IMR-90 (cell line): ENCODE measurements around the gene FGF4. TPM values are rescaled to one million over a fixed set of nuclear protein-coding genes. Genes with fewer than 3 reads are reported as not detected.

ENCODE experiments used
- ATAC-seq: fragments of 200-7000 bp; cut with Tn5 transposase; 2 replicates; pipeline ENCODE4 v1.9.1; 2020; ENCODE audit warnings: low read depth, mild to moderate bottlenecking, moderate library complexity
- BruUV-seq: library from RNA; stranded (reverse); fragments of 400-500 nt; replicated peaks from 2 replicates; lab custom pipeline; 2021; lab: Mats Ljungman, UMichigan
- CTCF ChIA-PET: fragments of 300-600 bp; formaldehyde crosslinking; extraction: SDS; loops from one replicate; lab custom pipeline; 2021; ENCODE audit warnings: antibody characterized with exemption; lab: Yijun Ruan, JAX
- POLR2A ChIA-PET: fragments of 300-600 bp; sonication (Branson Sonifier 250); formaldehyde crosslinking; loops from one replicate; lab custom pipeline; 2022; ENCODE audit warnings: antibody characterized with exemption; ENCODE audit not compliant: unreplicated experiment; lab: Charles Lee
- DNase-seq: peaks from one replicate; pipeline ENCODE4 v3.0.0; 2013
- H2AFZ ChIP-seq: replicated peaks from 2 replicates; pipeline ENCODE3; 2013; ENCODE audit warnings: low read length, mild to moderate bottlenecking; ENCODE audit not compliant: poor library complexity
- H2AK5ac ChIP-seq: 2 replicates; pipeline ENCODE4 v1.6.1; 2013; ENCODE audit warnings: low read depth, low read length, inconsistent platforms
- H2AK9ac ChIP-seq: replicated peaks from 2 replicates; pipeline ENCODE3; 2013; ENCODE audit warnings: mild to moderate bottlenecking, low read depth, low read length, moderate library complexity; ENCODE audit not compliant: poor library complexity
- H2BK120ac ChIP-seq: 2 replicates; pipeline ENCODE4 v1.6.1; 2013; ENCODE audit warnings: low read depth, low read length, inconsistent platforms
- H2BK15ac ChIP-seq: 3 replicates; pipeline ENCODE4 v1.6.1; 2013; ENCODE audit warnings: low read depth, low read length, inconsistent platforms
- H2BK20ac ChIP-seq: 2 replicates; pipeline ENCODE4 v1.6.1; 2013; ENCODE audit warnings: low read depth, mild to moderate bottlenecking, inconsistent platforms, low read length, moderate library complexity
- H2BK5ac ChIP-seq: 2 replicates; pipeline ENCODE4 v1.6.1; 2013; ENCODE audit warnings: mild to moderate bottlenecking, low read depth, low read length, inconsistent platforms; ENCODE audit not compliant: poor library complexity, severe bottlenecking
- H3K14ac ChIP-seq: replicated peaks from 2 replicates; pipeline ENCODE4 v1.6.1; 2013; ENCODE audit warnings: low read depth, low read length, inconsistent platforms
- H3K18ac ChIP-seq: 2 replicates; pipeline ENCODE4 v1.6.1; 2013; ENCODE audit warnings: low read depth, low read length, control low read depth
- H3K23ac ChIP-seq: 2 replicates; pipeline ENCODE4 v1.6.1; 2013; ENCODE audit warnings: low read depth, low read length, inconsistent platforms
- H3K27ac ChIP-seq: 2 replicates; pipeline ENCODE4 v1.5.1; 2013; ENCODE audit warnings: mild to moderate bottlenecking, control low read depth, low read length; ENCODE audit not compliant: insufficient read depth
- H3K27me3 ChIP-seq: 2 replicates; pipeline ENCODE4 v1.6.1; 2013; ENCODE audit warnings: low read length; ENCODE audit not compliant: control insufficient read depth, insufficient read depth
- H3K36me3 ChIP-seq: 2 replicates; pipeline ENCODE4 v1.6.1; 2013; ENCODE audit warnings: low read length, mixed read lengths; ENCODE audit not compliant: control insufficient read depth, insufficient read depth
- H3K4ac ChIP-seq: 2 replicates; pipeline ENCODE4 v1.6.1; 2013; ENCODE audit warnings: low read depth, low read length, inconsistent platforms
- H3K4me1 ChIP-seq: 2 replicates; pipeline ENCODE4 v1.6.1; 2013; ENCODE audit warnings: low read length, mixed read lengths; ENCODE audit not compliant: control insufficient read depth, insufficient read depth
- H3K4me2 ChIP-seq: 2 replicates; pipeline ENCODE4 v1.6.1; 2013; ENCODE audit warnings: low read depth, mild to moderate bottlenecking, control low read depth, low read length, moderate library complexity
- H3K4me3 ChIP-seq: 2 replicates; pipeline ENCODE4 v1.5.1; 2013; ENCODE audit warnings: low read depth, mild to moderate bottlenecking, control low read depth, low read length, moderate library complexity; ENCODE audit not compliant: insufficient read depth
- H3K56ac ChIP-seq: 2 replicates; pipeline ENCODE4 v1.6.1; 2013; ENCODE audit warnings: low read length, inconsistent platforms; ENCODE audit not compliant: insufficient read depth; ENCODE audit errors: extremely low read depth
- H3K79me1 ChIP-seq, 2 experiments: 2 replicates each; pipeline ENCODE4 v1.6.1; 2013; ENCODE audit warnings: low read length in 2 of 2, inconsistent platforms in 1 of 2, low read depth in 1 of 2
- H3K9ac ChIP-seq: 2 replicates; pipeline ENCODE4 v1.6.1; 2013; ENCODE audit warnings: low read depth, low read length, control low read depth
- H3K9me1 ChIP-seq: 2 replicates; pipeline ENCODE4 v1.6.1; 2013; ENCODE audit warnings: low read length, inconsistent platforms; ENCODE audit not compliant: insufficient read depth
- H3K9me3 ChIP-seq: 2 replicates; pipeline ENCODE4 v1.6.1; 2013; ENCODE audit warnings: low read length; ENCODE audit not compliant: control insufficient read depth, insufficient read depth
- H4K20me1 ChIP-seq: 2 replicates; pipeline ENCODE4 v1.6.1; 2013; ENCODE audit warnings: low read length, inconsistent platforms; ENCODE audit not compliant: insufficient read depth
- H4K5ac ChIP-seq: 2 replicates; pipeline ENCODE4 v1.6.1; 2013; ENCODE audit warnings: mild to moderate bottlenecking, low read depth, low read length, control low read depth
- H4K8ac ChIP-seq, 2 experiments: 2 replicates each; pipeline ENCODE4 v1.6.1; 2013; ENCODE audit warnings: low read depth in 2 of 2, low read length in 2 of 2, control low read depth in 1 of 2, inconsistent platforms in 1 of 2
- H4K91ac ChIP-seq: 2 replicates; pipeline ENCODE4 v1.6.1; 2013; ENCODE audit warnings: low read depth, low read length, inconsistent platforms; ENCODE audit not compliant: insufficient read depth
- BHLHE40 ChIP-seq: fragments of 150-350 bp; IDR thresholded peaks from 2 replicates; pipeline ENCODE4 v1.6.1; 2016; ENCODE audit warnings: mild to moderate bottlenecking, low read depth, low read length
- CEBPB ChIP-seq: IDR thresholded peaks from 2 replicates; pipeline ENCODE4 v1.6.1; 2012; ENCODE audit warnings: low read depth, low read length, improper control_type of control experiment
- CHD1 ChIP-seq: IDR thresholded peaks from 2 replicates; pipeline ENCODE4 v1.6.1; 2012; ENCODE audit warnings: low read depth, low read length, improper control_type of control experiment
- ELK1 ChIP-seq: fragments of 150-350 bp; IDR thresholded peaks from 2 replicates; pipeline ENCODE4 v1.6.1; 2016; ENCODE audit warnings: low read depth, mild to moderate bottlenecking, low read length, moderate library complexity, borderline replicate concordance
- FOS ChIP-seq: fragments of 150-350 bp; IDR thresholded peaks from 2 replicates; pipeline ENCODE4 v1.6.1; 2016; ENCODE audit warnings: low read depth, low read length
- MAFK ChIP-seq: IDR thresholded peaks from 2 replicates; pipeline ENCODE4 v1.6.1; 2012; ENCODE audit warnings: low read depth, low read length, improper control_type of control experiment
- MAZ ChIP-seq: IDR thresholded peaks from 2 replicates; pipeline ENCODE4 v1.6.1; 2012; ENCODE audit warnings: low read depth, mild to moderate bottlenecking, low read length, improper control_type of control experiment, moderate library complexity, borderline replicate concordance
- MXI1 ChIP-seq: IDR thresholded peaks from 2 replicates; pipeline ENCODE4 v1.6.1; 2012; ENCODE audit warnings: low read depth, mild to moderate bottlenecking, low read length, moderate library complexity, borderline replicate concordance
- NFE2L2 ChIP-seq: fragments of 150-350 bp; IDR thresholded peaks from 2 replicates; pipeline ENCODE4 v1.6.1; 2016; ENCODE audit warnings: low read depth, mild to moderate bottlenecking, low read length
- POLR2A ChIP-seq: IDR thresholded peaks from 2 replicates; pipeline ENCODE4 v1.6.1; 2012; ENCODE audit warnings: mild to moderate bottlenecking, low read depth, low read length
- RAD21 ChIP-seq: IDR thresholded peaks from 2 replicates; pipeline ENCODE4 v1.6.1; 2012; ENCODE audit warnings: low read length, improper control_type of control experiment
- RCOR1 ChIP-seq: IDR thresholded peaks from 2 replicates; pipeline ENCODE4 v1.6.1; 2012; ENCODE audit warnings: mild to moderate bottlenecking, low read length, improper control_type of control experiment; ENCODE audit not compliant: insufficient replicate concordance
- RFX5 ChIP-seq: IDR thresholded peaks from 2 replicates; pipeline ENCODE4 v1.8.0; 2012; ENCODE audit warnings: low read depth, mild to moderate bottlenecking, low read length, moderate library complexity
- SMC3 ChIP-seq: fragments of 150-350 bp; IDR thresholded peaks from 2 replicates; pipeline ENCODE4 v1.6.1; 2016; ENCODE audit warnings: low read depth, mild to moderate bottlenecking, antibody characterized with exemption, low read length, moderate library complexity
- WGBS, 2 experiments: methylation state at CpG; one replicate each; pipeline versions ENCODE4 v1.1.5 to v1.1.7; 2013; ENCODE audit warnings: missing lambda C conversion rate in 2 of 2; ENCODE audit not compliant: insufficient read length in 1 of 2; ENCODE audit errors: extremely low coverage in 2 of 2; 5-methylcytosine and 5-hydroxymethylcytosine counted together
- dilution Hi-C: fragments of 300-500 bp; cut with HindIII; formaldehyde crosslinking; loops from one replicate; pipeline ENCODE4 v1.14.3; 2018; ENCODE audit warnings: low sequenced_read_pairs; ENCODE audit not compliant: unreplicated experiment
- in situ Hi-C: fragments of 300-500 bp; cut with MboI; formaldehyde crosslinking; loops from 3 replicates; pipeline ENCODE4 v1.14.3; 2019; ENCODE audit warnings: low sequenced_read_pairs, inconsistent platforms, mixed read lengths
- intact Hi-C: fragments of 100-400 bp; cut with micrococcal nuclease; formaldehyde crosslinking; loops from 2 replicates; pipeline ENCODE4 v1.10.0; 2022
- polyA plus RNA-seq, 3 experiments: library from polyadenylated mRNA; depleted of rRNA; stranded (reverse); fragments of >200 nt; gene quantifications; 2 replicates each; pipeline ENCODE4 v1.2.3, GENCODE V29; 2012; ENCODE audit warnings: low replicate concordance in 1 of 3
- total RNA-seq: library from RNA; depleted of rRNA; stranded (reverse); fragments of >200 nt; gene quantifications from 2 replicates; pipeline ENCODE4 v1.2.3, GENCODE V29; 2012
- TF ChIP-seq, protein P1 (sequence below): fragments of 150-350 bp; IDR thresholded peaks from 2 replicates; pipeline ENCODE4 v1.6.1; 2017; ENCODE audit warnings: mild to moderate bottlenecking, antibody characterized with exemption, low read length, low read depth
- TF ChIP-seq, protein P2 (sequence below): conservative IDR thresholded peaks from 2 replicates; pipeline ENCODE4 v1.5.1; 2012; ENCODE audit warnings: mild to moderate bottlenecking, low read depth, low read length, improper control_type of control experiment

The FGF4 gene
- total and polyA plus RNA-seq, 2 of the 4 experiments (the other 2 are of a cell fraction) = not detected

DNA sequence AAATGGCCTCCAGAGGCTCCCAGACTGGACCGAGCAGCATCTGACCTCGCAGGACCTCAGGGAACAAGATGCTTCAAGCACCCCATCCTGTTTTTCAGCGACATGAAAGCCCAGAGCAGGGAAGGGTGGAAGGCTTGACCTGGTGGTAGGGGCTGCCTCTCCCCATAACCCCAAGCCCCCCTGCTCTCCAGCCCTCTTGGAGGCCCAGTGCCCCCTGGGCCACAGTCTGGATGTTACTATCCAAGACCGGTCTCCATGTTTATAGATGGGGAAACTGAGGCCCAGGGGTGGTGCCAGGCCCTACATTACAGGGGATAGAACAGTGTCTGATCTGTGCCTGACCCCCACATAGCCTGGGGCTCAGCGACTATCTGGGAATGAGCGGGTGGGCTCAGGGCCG, 37.1 kb upstream of the FGF4 start:
- H3K56ac ChIP-seq = no peak overlapping the region
- no peak overlapping the region for H2BK5ac ChIP-seq
- CTCF ChIA-PET = no interaction called here
- H3K27me3 ChIP-seq = peaks cover 52% of the 10 kb centered on the region
- H2BK20ac ChIP-seq = no peak overlapping the region
- H2AK9ac ChIP-seq = no peak overlapping the region
- no peak overlapping the region for H3K18ac ChIP-seq
- no TSS peak for BruUV-seq
- H4K20me1 ChIP-seq = peaks cover 3% of the 10 kb centered on the region; the same call in 1 of the 2 replicates
- peaks cover 2% of the 10 kb centered on the region; the same call in 1 of the 2 replicates for H3K9me3 ChIP-seq
- H3K14ac ChIP-seq = no peak overlapping the region
- H3K4ac ChIP-seq = no peak overlapping the region
- no peak overlapping the region for H3K23ac ChIP-seq
- no peak overlapping the region for H2BK120ac ChIP-seq
- H3K27ac ChIP-seq = no peak overlapping the region
- POLR2A ChIA-PET = no interaction called here
- H3K4me3 ChIP-seq = no peak overlapping the region
- in situ Hi-C loops = no loop called here
- H4K91ac ChIP-seq = no peak overlapping the region
- no peak overlapping the region for H4K5ac ChIP-seq
- no peaks in the 10 kb centered on the region for H3K79me1 ChIP-seq
- TF ChIP-seq SMC3 (no peak), BHLHE40 (no peak), ELK1 (no peak), CEBPB (no peak), RFX5 (no peak), POLR2A (no peak), CHD1 (no peak), MAFK (no peak), RCOR1 (no peak), RAD21 (no peak), MXI1 (no peak), NFE2L2 (no peak), MAZ (no peak), FOS (no peak)
- TF ChIP-seq, protein P1, sequence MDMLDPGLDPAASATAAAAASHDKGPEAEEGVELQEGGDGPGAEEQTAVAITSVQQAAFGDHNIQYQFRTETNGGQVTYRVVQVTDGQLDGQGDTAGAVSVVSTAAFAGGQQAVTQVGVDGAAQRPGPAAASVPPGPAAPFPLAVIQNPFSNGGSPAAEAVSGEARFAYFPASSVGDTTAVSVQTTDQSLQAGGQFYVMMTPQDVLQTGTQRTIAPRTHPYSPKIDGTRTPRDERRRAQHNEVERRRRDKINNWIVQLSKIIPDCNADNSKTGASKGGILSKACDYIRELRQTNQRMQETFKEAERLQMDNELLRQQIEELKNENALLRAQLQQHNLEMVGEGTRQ = no peak
- TF ChIP-seq, protein P2, sequence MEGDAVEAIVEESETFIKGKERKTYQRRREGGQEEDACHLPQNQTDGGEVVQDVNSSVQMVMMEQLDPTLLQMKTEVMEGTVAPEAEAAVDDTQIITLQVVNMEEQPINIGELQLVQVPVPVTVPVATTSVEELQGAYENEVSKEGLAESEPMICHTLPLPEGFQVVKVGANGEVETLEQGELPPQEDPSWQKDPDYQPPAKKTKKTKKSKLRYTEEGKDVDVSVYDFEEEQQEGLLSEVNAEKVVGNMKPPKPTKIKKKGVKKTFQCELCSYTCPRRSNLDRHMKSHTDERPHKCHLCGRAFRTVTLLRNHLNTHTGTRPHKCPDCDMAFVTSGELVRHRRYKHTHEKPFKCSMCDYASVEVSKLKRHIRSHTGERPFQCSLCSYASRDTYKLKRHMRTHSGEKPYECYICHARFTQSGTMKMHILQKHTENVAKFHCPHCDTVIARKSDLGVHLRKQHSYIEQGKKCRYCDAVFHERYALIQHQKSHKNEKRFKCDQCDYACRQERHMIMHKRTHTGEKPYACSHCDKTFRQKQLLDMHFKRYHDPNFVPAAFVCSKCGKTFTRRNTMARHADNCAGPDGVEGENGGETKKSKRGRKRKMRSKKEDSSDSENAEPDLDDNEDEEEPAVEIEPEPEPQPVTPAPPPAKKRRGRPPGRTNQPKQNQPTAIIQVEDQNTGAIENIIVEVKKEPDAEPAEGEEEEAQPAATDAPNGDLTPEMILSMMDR = no peak
- intact Hi-C loops = no loop called here
- H2AK5ac ChIP-seq = no peak overlapping the region
- ATAC-seq (no peak), DNase-seq (no peak)
- H3K4me2 ChIP-seq = no peak overlapping the region
- no peaks in the 10 kb centered on the region; the same call in 1 of the 2 replicates for H3K4me1 ChIP-seq
- H3K9ac ChIP-seq = no peak overlapping the region
- dilution Hi-C loops = no loop called here
- no peaks in the 10 kb centered on the region for H3K9me1 ChIP-seq
- WGBS, 2 experiments = 80% methylated on average over 3 of the region's 7 CpGs; no CpG with 5 or more reads in 1 of the 2 experiments
- H4K8ac ChIP-seq = no peak overlapping the region
- H2BK15ac ChIP-seq = no peak overlapping the region
- H3K36me3 ChIP-seq = no peaks in the 10 kb centered on the region
- H2AFZ ChIP-seq = no peak overlapping the region
